Effector memory CD8-positive, alpha-beta T cell (primary cell): ENCODE measurements around the gene ARHGAP10.
A peak's percentile ranks its signal among the peaks of the same experiment; 100 is the strongest.

Experiments used
- ATAC-seq: fragments of 150-1000 bp; cut with Tn5 transposase; replicated peaks from 2 replicates; pipeline ENCODE4 v1.10.0; 2021; ENCODE audit warnings: mild to moderate bottlenecking, moderate library complexity
- DNase-seq, 3 experiments: peaks; one replicate each; pipeline ENCODE4 v3.0.0; 2021
- H3K27ac Mint-ChIP-seq, 2 donors: one replicate each; pipeline ENCODE4 v1.8.0; 2022; ENCODE audit warnings: mild to moderate bottlenecking in 2 of 2, mixed read lengths in 2 of 2, moderate library complexity in 2 of 2
- H3K27me3 Mint-ChIP-seq, 2 donors: one replicate each; pipeline ENCODE4 v1.8.0; 2022; ENCODE audit warnings: mixed read lengths in 2 of 2
- H3K36me3 Mint-ChIP-seq: one replicate; pipeline ENCODE4 v1.8.0; 2022; ENCODE audit warnings: mild to moderate bottlenecking, moderate library complexity, mixed read lengths; ENCODE audit not compliant: insufficient read depth
- H3K4me1 Mint-ChIP-seq, 2 donors: one replicate each; pipeline ENCODE4 v1.8.0; 2022; ENCODE audit warnings: low read depth in 2 of 2, mixed read lengths in 2 of 2
- H3K4me3 Mint-ChIP-seq, 2 donors: one replicate each; pipeline ENCODE4 v1.8.0; 2022; ENCODE audit warnings: mild to moderate bottlenecking in 2 of 2, mixed read lengths in 2 of 2, moderate library complexity in 2 of 2
- H3K9me3 Mint-ChIP-seq, 2 donors: one replicate each; pipeline ENCODE4 v1.8.0; 2022; ENCODE audit warnings: mixed read lengths in 2 of 2

The ARHGAP10 gene

DNA sequence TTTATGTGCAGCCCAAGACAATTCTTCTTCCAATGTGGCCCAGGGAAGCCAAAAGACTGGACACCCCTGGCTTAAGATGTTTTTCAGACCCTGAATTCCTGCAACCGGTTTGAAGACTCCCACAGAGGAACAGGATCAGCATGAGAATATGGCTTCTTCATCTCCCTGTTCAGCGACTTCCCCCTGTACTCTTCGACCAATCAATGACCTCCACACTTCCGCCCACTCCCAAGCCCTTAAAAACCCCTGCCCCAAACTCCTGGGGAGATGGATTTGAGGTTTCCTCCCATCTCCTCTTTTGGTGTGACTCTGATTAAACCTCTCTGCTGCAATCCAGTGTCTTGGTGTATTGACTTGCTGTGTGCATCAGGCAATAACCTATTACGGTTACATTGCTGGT, 365.9 kb downstream of the ARHGAP10 start:
- DNase-seq (no peak), ATAC-seq (no peak)
- Mint-ChIP-seq H3K4me1 (peaks cover 11 to 13% of the 10 kb centered on the region in 2 donors), H3K36me3 (peaks cover 2% of the 10 kb centered on the region), H3K27ac (no peak overlapping the region), H3K4me3 (no peak overlapping the region), H3K27me3 (no peaks in the 10 kb centered on the region), H3K9me3 (no peaks in the 10 kb centered on the region)

GRCh38 chr4:148101235-148101634, 369.3 kb downstream of the ARHGAP10 start:
- DNase-seq = no peak
- Mint-ChIP-seq H3K27me3 (no peaks in the 10 kb centered on the region), H3K36me3 (peaks cover 5% of the 10 kb centered on the region), H3K9me3 (no peaks in the 10 kb centered on the region), H3K4me1 (peaks cover 15 to 21% of the 10 kb centered on the region in 2 donors), H3K4me3 (no peak overlapping the region), H3K27ac (no peak overlapping the region)
- no peak for ATAC-seq

GRCh38 chr4:148101790-148102189, 369.9 kb downstream of the ARHGAP10 start:
- Mint-ChIP-seq H3K4me3 (no peak overlapping the region), H3K27me3 (no peaks in the 10 kb centered on the region), H3K4me1 (peaks cover 14 to 21% of the 10 kb centered on the region in 2 donors), H3K36me3 (peaks cover 5% of the 10 kb centered on the region), H3K27ac (no peak overlapping the region), H3K9me3 (no peaks in the 10 kb centered on the region)
- ATAC-seq (no peak), DNase-seq (no peak)

- Mint-ChIP-seq H3K36me3 (peaks cover 5% of the 10 kb centered on the region), H3K27me3 (no peaks in the 10 kb centered on the region), H3K9me3 (no peaks in the 10 kb centered on the region), H3K4me3 (no peak overlapping the region), H3K27ac (no peak overlapping the region), H3K4me1 (peaks cover 16 to 22% of the 10 kb centered on the region in 2 donors)
- DNase-seq (no peak), ATAC-seq (no peak)
These were observed 371.9 kb downstream of the ARHGAP10 start for GRCh38 chr4:148103597-148104355.

DNA sequence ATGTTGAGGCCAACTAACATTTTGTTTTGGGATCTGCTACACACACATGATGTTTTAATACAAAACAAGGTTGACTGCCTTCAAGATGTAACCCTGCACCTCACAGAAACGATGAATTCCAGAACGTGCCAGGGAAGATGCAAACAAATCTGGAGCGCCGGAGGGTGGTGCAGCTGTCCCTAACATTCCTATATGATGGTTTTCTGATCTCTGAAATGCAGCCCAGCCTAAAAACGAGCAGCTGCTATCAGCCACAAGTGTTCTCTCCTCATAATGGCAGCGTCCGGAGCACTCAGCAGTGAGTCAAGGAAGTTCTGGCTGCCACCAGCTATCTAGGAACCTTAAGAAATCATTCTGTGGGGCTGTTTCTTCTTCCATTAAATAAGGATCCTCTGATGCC, 376.9 kb downstream of the ARHGAP10 start:
- H3K9me3 Mint-ChIP-seq = no peaks in the 10 kb centered on the region
- H3K4me1 Mint-ChIP-seq = peaks cover 7 to 11% of the 10 kb centered on the region in 2 donors
- peaks cover 14% of the 10 kb centered on the region for H3K36me3 Mint-ChIP-seq
- no peak for DNase-seq
- no peaks in the 10 kb centered on the region for H3K27me3 Mint-ChIP-seq
- H3K4me3 Mint-ChIP-seq = no peak overlapping the region
- no peak for ATAC-seq
- H3K27ac Mint-ChIP-seq = peak overlapping the region in 1 of 2 donors; percentile 25

- no peaks in the 10 kb centered on the region for H3K9me3 Mint-ChIP-seq
- peaks cover 13% of the 10 kb centered on the region for H3K36me3 Mint-ChIP-seq
- H3K27ac Mint-ChIP-seq = peak overlapping the region in 1 of 2 donors; percentile 25
- DNase-seq (no peak), ATAC-seq (no peak)
- H3K4me3 Mint-ChIP-seq = no peak overlapping the region
- H3K27me3 Mint-ChIP-seq = no peaks in the 10 kb centered on the region
- H3K4me1 Mint-ChIP-seq = peaks cover 7 to 11% of the 10 kb centered on the region in 2 donors
These were observed 377.3 kb downstream of the ARHGAP10 start for GRCh38 chr4:148109216-148109615.

GRCh38 chr4:148110169-148110568, 378.3 kb downstream of the ARHGAP10 start:
- DNase-seq (no peak), ATAC-seq (no peak)
- Mint-ChIP-seq H3K36me3 (peaks cover 11% of the 10 kb centered on the region), H3K4me3 (no peak overlapping the region), H3K27me3 (no peaks in the 10 kb centered on the region), H3K27ac (no peak overlapping the region), H3K9me3 (no peaks in the 10 kb centered on the region), H3K4me1 (peaks cover 7 to 11% of the 10 kb centered on the region in 2 donors)

- Mint-ChIP-seq H3K4me3 (no peak overlapping the region), H3K9me3 (no peaks in the 10 kb centered on the region), H3K4me1 (peaks cover 3% of the 10 kb centered on the region in 2 donors), H3K27ac (no peak overlapping the region), H3K36me3 (peaks cover 11% of the 10 kb centered on the region), H3K27me3 (no peaks in the 10 kb centered on the region)
- DNase-seq (no peak), ATAC-seq (no peak)
These were observed 380.5 kb downstream of the ARHGAP10 start for GRCh38 chr4:148112231-148112982.

GRCh38 chr4:148114436-148114835, 382.5 kb downstream of the ARHGAP10 start:
- H3K27ac Mint-ChIP-seq = no peak overlapping the region
- H3K4me3 Mint-ChIP-seq = no peak overlapping the region
- no peak for ATAC-seq
- H3K9me3 Mint-ChIP-seq = no peaks in the 10 kb centered on the region
- H3K27me3 Mint-ChIP-seq = no peaks in the 10 kb centered on the region
- H3K36me3 Mint-ChIP-seq = peaks cover 10% of the 10 kb centered on the region
- no peak for DNase-seq
- H3K4me1 Mint-ChIP-seq = peaks cover 0 to 3% of the 10 kb centered on the region in 2 donors

- peaks cover 10% of the 10 kb centered on the region for H3K36me3 Mint-ChIP-seq
- peaks cover 0 to 3% of the 10 kb centered on the region in 2 donors for H3K4me1 Mint-ChIP-seq
- no peaks in the 10 kb centered on the region for H3K9me3 Mint-ChIP-seq
- H3K27me3 Mint-ChIP-seq = no peaks in the 10 kb centered on the region
- H3K4me3 Mint-ChIP-seq = no peak overlapping the region
- DNase-seq = no peak
- no peak for ATAC-seq
- no peak overlapping the region for H3K27ac Mint-ChIP-seq
These were observed 384.4 kb downstream of the ARHGAP10 start for GRCh38 chr4:148116264-148116663.

- Mint-ChIP-seq H3K4me1 (peaks cover 0 to 3% of the 10 kb centered on the region in 2 donors), H3K9me3 (no peaks in the 10 kb centered on the region), H3K27me3 (no peaks in the 10 kb centered on the region), H3K4me3 (no peak overlapping the region), H3K36me3 (peaks cover 4% of the 10 kb centered on the region), H3K27ac (peak overlapping the region in 1 of 2 donors; percentile 54)
- DNase-seq (no peak), ATAC-seq (no peak)
These were observed 385.1 kb downstream of the ARHGAP10 start for GRCh38 chr4:148116969-148117368.

DNA sequence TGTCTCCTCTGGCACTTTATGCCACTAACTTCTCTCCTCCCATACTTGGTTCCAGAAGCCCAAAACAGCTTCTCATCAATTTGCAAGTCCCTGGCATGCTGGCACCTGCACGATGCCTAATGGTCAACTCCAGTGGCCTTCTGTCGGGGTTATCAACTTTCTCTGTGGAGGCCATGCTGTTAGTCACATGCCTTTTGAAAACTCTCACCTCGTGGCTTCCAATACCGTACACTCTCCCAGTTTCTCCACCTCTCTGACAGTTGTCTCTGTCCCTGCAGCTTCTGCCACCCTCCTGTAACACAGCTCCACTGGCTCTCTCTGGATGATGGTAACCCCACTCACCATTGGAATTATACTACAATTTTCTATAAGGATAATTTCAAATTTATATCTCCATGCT, 386.3 kb downstream of the ARHGAP10 start:
- Mint-ChIP-seq H3K27ac (no peak overlapping the region), H3K4me3 (no peak overlapping the region), H3K36me3 (peaks cover 8% of the 10 kb centered on the region)

GRCh38 chr4:148118633-148119032, 386.7 kb downstream of the ARHGAP10 start:
- no peaks in the 10 kb centered on the region for H3K27me3 Mint-ChIP-seq
- peaks cover 0 to 3% of the 10 kb centered on the region in 2 donors for H3K4me1 Mint-ChIP-seq
- ATAC-seq (no peak), DNase-seq (no peak)
- peak overlapping the region in 1 of 2 donors; percentile 5 for H3K27ac Mint-ChIP-seq
- peaks cover 0 to 3% of the 10 kb centered on the region in 2 donors for H3K9me3 Mint-ChIP-seq
- peaks cover 10% of the 10 kb centered on the region for H3K36me3 Mint-ChIP-seq
- H3K4me3 Mint-ChIP-seq = no peak overlapping the region

More for the DNA sequence above, 386.3 kb downstream of the ARHGAP10 start:
- H3K9me3 Mint-ChIP-seq = peaks cover 0 to 2% of the 10 kb centered on the region in 2 donors
- H3K4me1 Mint-ChIP-seq = peaks cover 0 to 3% of the 10 kb centered on the region in 2 donors
- no peak for DNase-seq
- no peaks in the 10 kb centered on the region for H3K27me3 Mint-ChIP-seq
- no peak for ATAC-seq

GRCh38 chr4:148120216-148120615, 388.3 kb downstream of the ARHGAP10 start:
- no peaks in the 10 kb centered on the region for H3K27me3 Mint-ChIP-seq
- no peak for DNase-seq
- no peak overlapping the region for H3K4me3 Mint-ChIP-seq
- peaks cover 0 to 7% of the 10 kb centered on the region in 2 donors for H3K9me3 Mint-ChIP-seq
- H3K4me1 Mint-ChIP-seq = peaks cover 0 to 3% of the 10 kb centered on the region in 2 donors
- no peak for ATAC-seq
- peaks cover 10% of the 10 kb centered on the region for H3K36me3 Mint-ChIP-seq
- no peak overlapping the region for H3K27ac Mint-ChIP-seq
